Measurements from ENCODE around the gene BTN1A1.

The BTN1A1 gene

GRCh38 chr6:26534681-26535465 is 34.8 kb downstream of the BTN1A1 start:
- no peak for DNase-seq
- no peaks in the 10 kb centered on the region for H3K27me3 ChIP-seq (replicated peaks)
- H3K36me3 ChIP-seq (replicated peaks) = no peaks in the 10 kb centered on the region
- H3K27ac ChIP-seq = no peak overlapping the region
- no peak for TF ChIP-seq CTCF (IDR thresholded peaks at IDR 0.05; ENCODE audit: low read depth, low read length, missing control alignments)
- in situ Hi-C loops (cut with HindIII; ENCODE audit: low pct_ligation_motif_present, low sequenced_read_pairs) = no loop called here
- H3K4me3 ChIP-seq (ENCODE audit: low read depth, low read length) = no peak overlapping the region

GRCh38 chr6:26536571-26537159 is 36.6 kb downstream of the BTN1A1 start:
- H3K27ac ChIP-seq = peak overlapping the region; percentile 92
- no peak for TF ChIP-seq CTCF (IDR thresholded peaks at IDR 0.05; ENCODE audit: low read depth, low read length, missing control alignments)
- DNase-seq = peak; percentile 59
- H3K36me3 ChIP-seq (replicated peaks) = no peaks in the 10 kb centered on the region
- H3K27me3 ChIP-seq (replicated peaks) = no peaks in the 10 kb centered on the region
- in situ Hi-C loops (cut with HindIII; ENCODE audit: low pct_ligation_motif_present, low sequenced_read_pairs) = no loop called here
- peak overlapping the region; percentile 80 for H3K4me3 ChIP-seq (ENCODE audit: low read depth, low read length)

GRCh38 chr6:26537160-26537845 is 37.2 kb downstream of the BTN1A1 start:
- TF ChIP-seq CTCF (IDR thresholded peaks at IDR 0.05; ENCODE audit: low read depth, low read length, missing control alignments) = no peak
- DNase-seq = peak; percentile 95
- Histone ChIP-seq H3K36me3 (replicated peaks) (peaks cover under 1% of the 10 kb centered on the region), H3K27me3 (replicated peaks) (no peaks in the 10 kb centered on the region), H3K4me3 (ENCODE audit: low read depth, low read length) (peak overlapping the region; percentile 80), H3K27ac (peak overlapping the region; percentile 92)
- in situ Hi-C loops (cut with HindIII; ENCODE audit: low pct_ligation_motif_present, low sequenced_read_pairs) = no loop called here

GRCh38 chr6:26537846-26538571 is 37.9 kb downstream of the BTN1A1 start, which contains the start of gene HMGN4:
Gene HMGN4, plus strand, starts transcription at chr6:26538366. Its CDS starts 6,841 bp downstream, at chr6:26545207.
- Histone ChIP-seq H3K4me3 (ENCODE audit: low read depth, low read length) (peak within 1 kb of the TSS; percentile 80), H3K27ac (peak within 1 kb of the TSS; percentile 92), H3K36me3 (replicated peaks) (peaks cover 5% of the 10 kb centered on the region), H3K27me3 (replicated peaks) (no peaks in the 10 kb centered on the region)
- in situ Hi-C loops (cut with HindIII; ENCODE audit: low pct_ligation_motif_present, low sequenced_read_pairs) = no loop called here
- no peak for TF ChIP-seq CTCF (IDR thresholded peaks at IDR 0.05; ENCODE audit: low read depth, low read length, missing control alignments)
- DNase-seq = peak; percentile 86

GRCh38 chr6:26538572-26538902 is 38.4 kb downstream of the BTN1A1 start:
- DNase-seq = no peak
- TF ChIP-seq CTCF (IDR thresholded peaks at IDR 0.05; ENCODE audit: low read depth, low read length, missing control alignments) = no peak
- peaks cover 5% of the 10 kb centered on the region for H3K36me3 ChIP-seq (replicated peaks)
- peak overlapping the region; percentile 80 for H3K4me3 ChIP-seq (ENCODE audit: low read depth, low read length)
- in situ Hi-C loops (cut with HindIII; ENCODE audit: low pct_ligation_motif_present, low sequenced_read_pairs) = no loop called here
- no peaks in the 10 kb centered on the region for H3K27me3 ChIP-seq (replicated peaks)
- peak overlapping the region; percentile 92 for H3K27ac ChIP-seq

Measured in brain microvascular endothelial cell (primary cell).